Tibial artery (tissue), 4 donors: ENCODE data around the gene MED16.

Source experiments
- DNase-seq, 2 donors: peaks; one replicate each; pipeline ENCODE4 v3.0.0-alpha.2; 2019
- H3K27ac ChIP-seq, 2 donors: fragments of 200-600 bp; sonication (generic) in 1 of 2; 1 replicate in 1 of 2; 2 replicates in 1 of 2; pipeline ENCODE4 v1.5.1; 2018 to 2019; ENCODE audit warnings: mild to moderate bottlenecking in 1 of 2
- H3K27me3 ChIP-seq, 2 donors: fragments of 200-600 bp; sonication (generic) in 1 of 2; one replicate each; pipeline versions ENCODE4 v1.5.1 to v1.6.0; 2016 to 2019
- H3K36me3 ChIP-seq, 3 donors: fragments of 200-600 bp; sonication (generic) in 2 of 3; one replicate each; pipeline ENCODE4 v1.5.1; 2016 to 2019; ENCODE audit warnings: mild to moderate bottlenecking in 2 of 3
- H3K4me1 ChIP-seq, 4 donors: fragments of 200-600 bp; sonication (generic) in 2 of 4; 1 replicate in 3 of 4; 2 replicates in 1 of 4; pipeline ENCODE4 v1.5.1; 2016 to 2019
- H3K4me3 ChIP-seq, 2 donors: fragments of 200-600 bp; sonication (generic) in 1 of 2; 1 replicate in 1 of 2; 2 replicates in 1 of 2; pipeline ENCODE4 v1.5.1; 2018 to 2019; ENCODE audit warnings: mild to moderate bottlenecking in 2 of 2
- H3K9me3 ChIP-seq, 3 donors: fragments of 200-600 bp; sonication (generic) in 1 of 3; one replicate each; pipeline ENCODE4 v1.5.1; 2016 to 2019
- CTCF ChIP-seq, 2 experiments: fragments of 200-600 bp in 1 of 2; fragments of 450-650 bp in 1 of 2; IDR thresholded peaks; one replicate each; pipeline ENCODE4 v1.5.1; 2017 to 2019; ENCODE audit warnings: antibody characterized with exemption in 2 of 2, mild to moderate bottlenecking in 1 of 2, moderate library complexity in 1 of 2
- intact Hi-C: fragments of 100-400 bp; cut with DNase I; formaldehyde crosslinking; loops from one replicate; pipeline ENCODE4 v1.15.0; 2023; ENCODE audit warnings: low total_unique reads

Gene MED16

GRCh38 chr19:871446-872265 lies 21.3 kb downstream of the MED16 start:
- Histone ChIP-seq H3K4me1 (peaks cover 0 to 16% (median 10%) of the 10 kb centered on the region in 4 donors), H3K27me3 (no peaks in the 10 kb centered on the region), H3K27ac (peak overlapping the region in 1 of 2 donors; percentile 30), H3K36me3 (peaks cover 34 to 93% (median 66%) of the 10 kb centered on the region in 3 donors), H3K4me3 (no peak overlapping the region), H3K9me3 (no peaks in the 10 kb centered on the region)
- intact Hi-C loops = no loop called here
- DNase-seq = no peak
- no peak for TF ChIP-seq CTCF (IDR thresholded peaks at IDR 0.05)

GRCh38 chr19:870963-871401 lies 22.0 kb downstream of the MED16 start:
- Histone ChIP-seq H3K4me1 (peaks cover 0 to 16% (median 10%) of the 10 kb centered on the region in 4 donors), H3K27me3 (no peaks in the 10 kb centered on the region), H3K4me3 (no peak overlapping the region), H3K9me3 (no peaks in the 10 kb centered on the region), H3K27ac (no peak overlapping the region), H3K36me3 (peaks cover 30 to 86% (median 60%) of the 10 kb centered on the region in 3 donors)
- no peak for DNase-seq
- intact Hi-C loops = no loop called here
- no peak for TF ChIP-seq CTCF (IDR thresholded peaks at IDR 0.05)

GRCh38 chr19:870314-870713 lies 22.7 kb downstream of the MED16 start:
- intact Hi-C loops = no loop called here
- peaks cover 30 to 79% (median 53%) of the 10 kb centered on the region in 3 donors for H3K36me3 ChIP-seq
- H3K9me3 ChIP-seq = no peaks in the 10 kb centered on the region
- H3K4me1 ChIP-seq = peaks cover 0 to 16% (median 10%) of the 10 kb centered on the region in 4 donors
- DNase-seq = no peak
- no peak overlapping the region for H3K4me3 ChIP-seq
- H3K27me3 ChIP-seq = no peaks in the 10 kb centered on the region
- no peak for TF ChIP-seq CTCF (IDR thresholded peaks at IDR 0.05)
- H3K27ac ChIP-seq = peak overlapping the region; percentile 62 to 70

- intact Hi-C loops = no loop called here
- no peaks in the 10 kb centered on the region for H3K9me3 ChIP-seq
- no peaks in the 10 kb centered on the region for H3K27me3 ChIP-seq
- peak; percentile 85 to 90 for DNase-seq
- H3K4me1 ChIP-seq = peaks cover 0 to 16% (median 10%) of the 10 kb centered on the region in 4 donors
- H3K4me3 ChIP-seq = no peak overlapping the region
- peak overlapping the region; percentile 62 to 70 for H3K27ac ChIP-seq
- H3K36me3 ChIP-seq = peaks cover 25 to 71% (median 46%) of the 10 kb centered on the region in 3 donors
- no peak for TF ChIP-seq CTCF (IDR thresholded peaks at IDR 0.05)
Observed at GRCh38 chr19:869245-870177, 23.5 kb downstream of the MED16 start.

- intact Hi-C loops = no loop called here
- Histone ChIP-seq H3K36me3 (peaks cover 18 to 63% (median 38%) of the 10 kb centered on the region in 3 donors), H3K4me3 (no peak overlapping the region), H3K27ac (peak overlapping the region; percentile 62 to 70), H3K4me1 (peaks cover 0 to 18% (median 11%) of the 10 kb centered on the region in 4 donors), H3K27me3 (no peaks in the 10 kb centered on the region), H3K9me3 (no peaks in the 10 kb centered on the region)
- TF ChIP-seq CTCF (IDR thresholded peaks at IDR 0.05) = no peak
- DNase-seq = no peak
Observed at GRCh38 chr19:868458-869244, 24.3 kb downstream of the MED16 start.
